ENCODE results near the gene NUB1.
A peak's percentile ranks its signal among the peaks of the same experiment; 100 is the strongest.
"Not testable (repeated sequence)": the region's sequence is repeated elsewhere in the genome, so short reads cannot be mapped to it uniquely, and the experiment has no call there.

NUB1 gene

DNA sequence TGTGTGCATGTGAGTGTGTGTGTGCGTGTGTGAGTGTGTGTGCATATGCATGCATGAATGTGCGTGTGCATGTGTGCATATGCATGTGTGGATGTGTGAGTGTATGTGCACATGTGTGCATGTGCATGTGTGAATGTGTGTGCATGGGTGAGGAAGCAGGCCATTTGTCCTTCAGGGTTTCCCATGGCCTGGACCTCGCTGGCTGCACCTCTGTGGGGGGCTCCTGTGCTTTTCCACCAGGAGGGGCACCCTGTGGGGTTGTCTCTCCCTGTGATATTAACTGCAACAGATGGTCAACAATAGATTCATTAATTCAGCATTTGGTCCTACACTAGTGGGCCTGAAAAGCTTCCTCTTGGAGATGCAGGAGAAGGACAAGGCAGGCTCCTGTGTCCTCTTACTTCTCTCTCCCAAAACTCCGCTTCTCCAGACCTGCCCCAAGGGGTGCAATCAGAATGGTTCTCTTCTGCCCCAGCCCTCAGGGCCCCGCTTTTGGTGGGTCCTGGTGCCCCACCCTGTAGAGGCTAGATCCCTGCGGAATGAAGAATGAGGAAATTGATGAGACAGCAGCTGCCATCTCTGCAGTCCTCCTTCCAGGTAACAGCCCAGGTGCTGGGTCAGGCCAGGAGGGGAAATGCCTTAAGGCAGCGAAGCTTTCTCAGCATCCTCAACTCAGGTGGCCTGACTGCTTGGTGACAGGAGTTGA, 41.5 kb upstream of the NUB1 start:
- Histone ChIP-seq H3K36me3 (ENCODE audit: control insufficient read depth, insufficient read depth, low read length) (no peaks in the 10 kb centered on the region), H4K5ac (ENCODE audit: low read length) (no peak overlapping the region), H3K4me3 (ENCODE audit: low read length) (no peak overlapping the region), H3K9ac (ENCODE audit: low read length) (no peak overlapping the region), H3K27me3 (ENCODE audit: insufficient read depth, low read length, poor library complexity) (no peaks in the 10 kb centered on the region), H3K79me2 (ENCODE audit: control insufficient read depth, insufficient read depth, low read length) (no peaks in the 10 kb centered on the region), H3K4me1 (ENCODE audit: control insufficient read depth, low read depth, low read length) (no peaks in the 10 kb centered on the region), H4K8ac (ENCODE audit: low read depth, low read length) (no peak overlapping the region), H3K23ac (ENCODE audit: low read length) (no peak overlapping the region), H3K4me2 (ENCODE audit: low read length) (no peak overlapping the region), H2BK5ac (ENCODE audit: low read length) (no peak overlapping the region), H2BK15ac (replicated peaks; ENCODE audit: low read depth) (no peak overlapping the region), H2BK120ac (ENCODE audit: low read depth, low read length) (no peak overlapping the region), H2AK5ac (ENCODE audit: low read length) (no peak overlapping the region), H3K4ac (ENCODE audit: low read depth, low read length) (no peak overlapping the region), H3K56ac (ENCODE audit: low read length) (no peak overlapping the region), H3K27ac (ENCODE audit: low read depth, low read length) (no peak overlapping the region), H3K79me1 (ENCODE audit: low read length) (no peaks in the 10 kb centered on the region), H3K18ac (ENCODE audit: low read length) (no peak overlapping the region)
- DNase-seq, result no peak
- no CpG with 5 or more reads among the region's 7 CpGs for WGBS (ENCODE audit: extremely low coverage, insufficient coverage, low lambda C conversion rate)

GRCh38 chr7:151301471-151302462, 39.8 kb upstream of the NUB1 start:
- Histone ChIP-seq H3K4ac (ENCODE audit: low read depth, low read length) (no peak overlapping the region), H3K56ac (ENCODE audit: low read length) (no peak overlapping the region), H2BK15ac (replicated peaks; ENCODE audit: low read depth) (no peak overlapping the region), H4K8ac (ENCODE audit: low read depth, low read length) (no peak overlapping the region), H2BK120ac (ENCODE audit: low read depth, low read length) (no peak overlapping the region), H2AK5ac (ENCODE audit: low read length) (no peak overlapping the region), H3K4me1 (ENCODE audit: control insufficient read depth, low read depth, low read length) (no peaks in the 10 kb centered on the region), H3K18ac (ENCODE audit: low read length) (no peak overlapping the region), H3K79me2 (ENCODE audit: control insufficient read depth, insufficient read depth, low read length) (no peaks in the 10 kb centered on the region), H3K36me3 (ENCODE audit: control insufficient read depth, insufficient read depth, low read length) (no peaks in the 10 kb centered on the region), H3K4me3 (ENCODE audit: low read length) (no peak overlapping the region), H2BK5ac (ENCODE audit: low read length) (no peak overlapping the region), H3K9ac (ENCODE audit: low read length) (no peak overlapping the region), H4K5ac (ENCODE audit: low read length) (no peak overlapping the region), H3K23ac (ENCODE audit: low read length) (no peak overlapping the region), H3K27me3 (ENCODE audit: insufficient read depth, low read length, poor library complexity) (no peaks in the 10 kb centered on the region), H3K4me2 (ENCODE audit: low read length) (no peak overlapping the region), H3K79me1 (ENCODE audit: low read length) (no peaks in the 10 kb centered on the region), H3K27ac (ENCODE audit: low read depth, low read length) (no peak overlapping the region)
- DNase-seq, result no peak
- no CpG with 5 or more reads among the region's 20 CpGs for WGBS (ENCODE audit: extremely low coverage, insufficient coverage, low lambda C conversion rate)

DNA sequence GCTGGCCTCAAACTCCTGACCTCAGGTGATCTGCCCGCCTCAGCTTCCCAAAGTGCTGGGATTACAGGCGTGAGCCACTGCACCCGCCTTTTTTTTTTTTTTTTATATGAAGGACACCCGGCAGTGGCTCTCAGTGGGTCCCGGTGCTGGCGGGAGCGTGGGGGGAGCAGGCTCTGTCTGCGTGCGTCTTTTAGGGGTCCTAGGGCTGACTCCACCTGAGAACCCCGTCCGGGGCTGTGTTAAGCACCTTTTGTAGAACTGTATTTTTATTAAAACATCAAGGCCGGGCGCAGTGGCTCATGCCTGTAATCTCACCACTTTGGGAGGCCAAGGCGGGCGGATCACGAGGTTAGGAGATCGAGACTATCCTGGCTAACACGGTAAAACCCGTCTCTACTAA, 37.4 kb upstream of the NUB1 start:
- H3K79me2 ChIP-seq (ENCODE audit: control insufficient read depth, insufficient read depth, low read length); H3K4me2 ChIP-seq (ENCODE audit: low read length); H2BK120ac ChIP-seq (ENCODE audit: low read depth, low read length); H3K27ac ChIP-seq (ENCODE audit: low read depth, low read length); H3K56ac ChIP-seq (ENCODE audit: low read length); H3K27me3 ChIP-seq (ENCODE audit: insufficient read depth, low read length, poor library complexity); H4K8ac ChIP-seq (ENCODE audit: low read depth, low read length); H4K5ac ChIP-seq (ENCODE audit: low read length); H3K18ac ChIP-seq (ENCODE audit: low read length); H2BK15ac ChIP-seq (replicated peaks; ENCODE audit: low read depth); H3K4me3 ChIP-seq (ENCODE audit: low read length); H3K4me1 ChIP-seq (ENCODE audit: control insufficient read depth, low read depth, low read length); H2BK5ac ChIP-seq (ENCODE audit: low read length); H3K79me1 ChIP-seq (ENCODE audit: low read length); DNase-seq; H3K36me3 ChIP-seq (ENCODE audit: control insufficient read depth, insufficient read depth, low read length); H3K9ac ChIP-seq (ENCODE audit: low read length); H2AK5ac ChIP-seq (ENCODE audit: low read length); H3K4ac ChIP-seq (ENCODE audit: low read depth, low read length); H3K23ac ChIP-seq (ENCODE audit: low read length): not testable (repeated sequence)
- WGBS (ENCODE audit: extremely low coverage, insufficient coverage, low lambda C conversion rate), result no CpG with 5 or more reads among the region's 19 CpGs

DNA sequence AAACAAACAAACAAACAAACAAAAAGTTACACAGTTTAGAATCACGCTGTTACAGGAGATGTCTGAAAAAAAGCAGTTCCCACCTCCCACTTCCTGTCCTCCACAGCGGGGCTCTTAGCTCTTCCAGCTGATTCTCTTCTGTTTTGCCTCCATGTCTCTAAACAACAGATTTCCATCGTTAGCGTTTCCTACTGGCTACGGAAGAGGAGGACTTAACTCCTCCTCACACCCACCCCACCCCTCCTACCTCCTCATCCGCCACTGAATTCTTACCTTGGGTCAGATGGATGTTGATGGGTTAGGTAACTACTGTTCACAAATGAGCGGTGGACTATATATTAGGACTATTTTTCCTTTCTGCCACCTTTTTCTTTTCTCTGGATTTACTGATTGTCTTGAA, 36.8 kb upstream of the NUB1 start:
- H3K4me2 ChIP-seq (ENCODE audit: low read length), result peak overlapping the region; percentile 12
- H3K18ac ChIP-seq (ENCODE audit: low read length), result no peak overlapping the region
- no peak overlapping the region for H3K9ac ChIP-seq (ENCODE audit: low read length)
- no peaks in the 10 kb centered on the region for H3K36me3 ChIP-seq (ENCODE audit: control insufficient read depth, insufficient read depth, low read length)
- H2BK5ac ChIP-seq (ENCODE audit: low read length), result no peak overlapping the region
- no peak overlapping the region for H3K4me3 ChIP-seq (ENCODE audit: low read length)
- H3K56ac ChIP-seq (ENCODE audit: low read length), result peak overlapping the region; percentile 19
- no peak overlapping the region for H3K27ac ChIP-seq (ENCODE audit: low read depth, low read length)
- H3K79me2 ChIP-seq (ENCODE audit: control insufficient read depth, insufficient read depth, low read length), result no peaks in the 10 kb centered on the region
- no peak overlapping the region for H2BK15ac ChIP-seq (replicated peaks; ENCODE audit: low read depth)
- H3K4ac ChIP-seq (ENCODE audit: low read depth, low read length), result no peak overlapping the region
- no peak overlapping the region for H3K23ac ChIP-seq (ENCODE audit: low read length)
- no peaks in the 10 kb centered on the region for H3K27me3 ChIP-seq (ENCODE audit: insufficient read depth, low read length, poor library complexity)
- H4K8ac ChIP-seq (ENCODE audit: low read depth, low read length), result no peak overlapping the region
- no peak overlapping the region for H4K5ac ChIP-seq (ENCODE audit: low read length)
- no peak overlapping the region for H2BK120ac ChIP-seq (ENCODE audit: low read depth, low read length)
- DNase-seq, result peak; percentile 90
- H3K79me1 ChIP-seq (ENCODE audit: low read length), result no peaks in the 10 kb centered on the region
- no CpG with 5 or more reads among the region's 7 CpGs for WGBS (ENCODE audit: extremely low coverage, insufficient coverage, low lambda C conversion rate)
- peaks cover 2% of the 10 kb centered on the region for H3K4me1 ChIP-seq (ENCODE audit: control insufficient read depth, low read depth, low read length)
- no peak overlapping the region for H2AK5ac ChIP-seq (ENCODE audit: low read length)

GRCh38 chr7:151306374-151306773, 35.2 kb upstream of the NUB1 start:
- Histone ChIP-seq H2BK15ac (replicated peaks; ENCODE audit: low read depth) (no peak overlapping the region), H3K27ac (ENCODE audit: low read depth, low read length) (no peak overlapping the region), H4K8ac (ENCODE audit: low read depth, low read length) (no peak overlapping the region), H3K79me2 (ENCODE audit: control insufficient read depth, insufficient read depth, low read length) (no peaks in the 10 kb centered on the region), H3K4ac (ENCODE audit: low read depth, low read length) (no peak overlapping the region), H2AK5ac (ENCODE audit: low read length) (no peak overlapping the region), H3K9ac (ENCODE audit: low read length) (no peak overlapping the region), H2BK5ac (ENCODE audit: low read length) (no peak overlapping the region), H3K56ac (ENCODE audit: low read length) (no peak overlapping the region), H3K36me3 (ENCODE audit: control insufficient read depth, insufficient read depth, low read length) (no peaks in the 10 kb centered on the region), H3K4me2 (ENCODE audit: low read length) (no peak overlapping the region), H3K4me1 (ENCODE audit: control insufficient read depth, low read depth, low read length) (peaks cover 2% of the 10 kb centered on the region), H3K18ac (ENCODE audit: low read length) (no peak overlapping the region), H3K23ac (ENCODE audit: low read length) (no peak overlapping the region), H2BK120ac (ENCODE audit: low read depth, low read length) (no peak overlapping the region), H3K79me1 (ENCODE audit: low read length) (no peaks in the 10 kb centered on the region), H3K27me3 (ENCODE audit: insufficient read depth, low read length, poor library complexity) (no peaks in the 10 kb centered on the region), H4K5ac (ENCODE audit: low read length) (no peak overlapping the region), H3K4me3 (ENCODE audit: low read length) (no peak overlapping the region)
- WGBS (ENCODE audit: extremely low coverage, insufficient coverage, low lambda C conversion rate), result no CpG with 5 or more reads among the region's 8 CpGs
- DNase-seq, result no peak

Data from mesendoderm (in vitro differentiated cells).